Upper lobe of right lung (tissue), 1 donor: ENCODE measurements around the gene CLMN. TPM values are rescaled to one million over a fixed set of nuclear protein-coding genes. Genes with fewer than 3 reads are reported as not detected.
A peak's percentile ranks its signal among the peaks of the same experiment; 100 is the strongest.

ENCODE experiments used
- ATAC-seq: fragments of 200-7000 bp; cut with Tn5 transposase; one replicate; pipeline ENCODE4 v1.9.1; 2020; ENCODE audit warnings: mild to moderate bottlenecking, moderate library complexity
- DNase-seq: peaks from one replicate; pipeline ENCODE4 v3.0.0-alpha.2; 2020
- H3K27ac ChIP-seq: fragments of 200-600 bp; one replicate; pipeline ENCODE4 v1.8.0; 2022
- H3K27me3 ChIP-seq: fragments of 200-600 bp; one replicate; pipeline ENCODE4 v1.8.0; 2022; ENCODE audit warnings: mild to moderate bottlenecking
- H3K36me3 ChIP-seq: fragments of 200-600 bp; one replicate; pipeline ENCODE4 v1.8.0; 2022
- H3K4me1 ChIP-seq: fragments of 200-600 bp; one replicate; pipeline ENCODE4 v1.8.0; 2022
- H3K4me3 ChIP-seq: fragments of 200-600 bp; one replicate; pipeline ENCODE4 v1.8.0; 2022; ENCODE audit warnings: mild to moderate bottlenecking
- H3K9me3 ChIP-seq: fragments of 200-600 bp; one replicate; pipeline ENCODE4 v1.8.0; 2022
- CTCF ChIP-seq: fragments of 200-600 bp; IDR thresholded peaks from one replicate; pipeline ENCODE4 v1.8.0; 2022; ENCODE audit warnings: antibody characterized with exemption
- intact Hi-C: fragments of 100-400 bp; cut with DNase I; formaldehyde crosslinking; loops from one replicate; pipeline ENCODE4 v1.11.0; 2022
- total RNA-seq: library from RNA; stranded (reverse); fragmentation: NEBNext Ultra II Directional; extraction: Animal tissue kit (Norgen Biotek cat#: 25700); gene quantifications from one replicate; pipeline ENCODE4 v1.2.1, GENCODE V29; 2021
- donor health status: DM: no; HTN: yes; CAD: no; lungs with severe emphysema.

CLMN gene
- total RNA-seq, 1 donor from 2014 or later = 19.3 TPM

- no peak for TF ChIP-seq CTCF
- Histone ChIP-seq H3K9me3 (no peaks in the 10 kb centered on the region), H3K4me1 (peaks cover 23% of the 10 kb centered on the region), H3K27ac (no peak overlapping the region), H3K27me3 (no peaks in the 10 kb centered on the region), H3K36me3 (no peaks in the 10 kb centered on the region), H3K4me3 (no peak overlapping the region)
- intact Hi-C loops = no loop called here
- DNase-seq (no peak), ATAC-seq (no peak)
Measured at GRCh38 chr14:95315156-95315555, 4.6 kb downstream of the CLMN start.

- Histone ChIP-seq H3K4me1 (peaks cover 22% of the 10 kb centered on the region), H3K27ac (peak overlapping the region; percentile 60), H3K4me3 (no peak overlapping the region), H3K9me3 (no peaks in the 10 kb centered on the region), H3K27me3 (no peaks in the 10 kb centered on the region), H3K36me3 (no peaks in the 10 kb centered on the region)
- ATAC-seq (peak; percentile 19), DNase-seq (no peak)
- intact Hi-C loops = no loop called here
- TF ChIP-seq CTCF = no peak
Measured at GRCh38 chr14:95314609-95315008, 5.1 kb downstream of the CLMN start.

- DNase-seq (peak; percentile 83), ATAC-seq (peak; percentile 84)
- H3K36me3 ChIP-seq = no peaks in the 10 kb centered on the region
- intact Hi-C loops = no loop called here
- no peaks in the 10 kb centered on the region for H3K27me3 ChIP-seq
- H3K9me3 ChIP-seq = no peaks in the 10 kb centered on the region
- TF ChIP-seq CTCF = no peak
- no peak overlapping the region for H3K4me3 ChIP-seq
- H3K4me1 ChIP-seq = peaks cover 22% of the 10 kb centered on the region
- H3K27ac ChIP-seq = peak overlapping the region; percentile 31
Measured at GRCh38 chr14:95313707-95314106, 6.0 kb downstream of the CLMN start.

GRCh38 chr14:95313190-95313589, 6.5 kb downstream of the CLMN start:
- TF ChIP-seq CTCF = no peak
- H3K36me3 ChIP-seq = no peaks in the 10 kb centered on the region

GRCh38 chr14:95312311-95312710, 7.4 kb downstream of the CLMN start:
- intact Hi-C loops = no loop called here
- DNase-seq = no peak
- Histone ChIP-seq H3K9me3 (no peaks in the 10 kb centered on the region), H3K27ac (peak overlapping the region; percentile 31), H3K4me3 (no peak overlapping the region), H3K36me3 (no peaks in the 10 kb centered on the region), H3K4me1 (peaks cover 27% of the 10 kb centered on the region), H3K27me3 (no peaks in the 10 kb centered on the region)
- no peak for TF ChIP-seq CTCF
- ATAC-seq = no peak

More at GRCh38 chr14:95313190-95313589, 6.5 kb downstream of the CLMN start:
- H3K27ac ChIP-seq = peak overlapping the region; percentile 31
- H3K4me1 ChIP-seq = peaks cover 22% of the 10 kb centered on the region
- DNase-seq (no peak), ATAC-seq (no peak)
- intact Hi-C loops = no loop called here
- no peak overlapping the region for H3K4me3 ChIP-seq
- H3K27me3 ChIP-seq = no peaks in the 10 kb centered on the region
- no peaks in the 10 kb centered on the region for H3K9me3 ChIP-seq

GRCh38 chr14:95311752-95312151, 8.0 kb downstream of the CLMN start:
- H3K9me3 ChIP-seq = no peaks in the 10 kb centered on the region
- TF ChIP-seq CTCF = no peak
- intact Hi-C loops = no loop called here
- peaks cover 31% of the 10 kb centered on the region for H3K4me1 ChIP-seq
- peak; percentile 64 for ATAC-seq
- H3K27ac ChIP-seq = no peak overlapping the region
- H3K27me3 ChIP-seq = no peaks in the 10 kb centered on the region
- peak; percentile 72 for DNase-seq
- no peak overlapping the region for H3K4me3 ChIP-seq
- H3K36me3 ChIP-seq = no peaks in the 10 kb centered on the region
